Stimulated activated CD8-positive, alpha-beta memory T cell treated with anti-CD3 and anti-CD28 coated beads, Interleukin-15, amount 100 ng/mL, for 24 hours (primary cell): Measurements from ENCODE around the gene CHST3.
"Not testable (repeated sequence)": the region's sequence is repeated elsewhere in the genome, so short reads cannot be mapped to it uniquely, and the experiment has no call there.

Experiments
- DNase-seq: peaks from one replicate; pipeline ENCODE4 v3.0.0-alpha.2; 2020; ENCODE audit warnings: low read depth

CHST3 gene

GRCh38 chr10:72030762-72031543, 66.8 kb downstream of the CHST3 start:
- DNase-seq = no peak

DNA sequence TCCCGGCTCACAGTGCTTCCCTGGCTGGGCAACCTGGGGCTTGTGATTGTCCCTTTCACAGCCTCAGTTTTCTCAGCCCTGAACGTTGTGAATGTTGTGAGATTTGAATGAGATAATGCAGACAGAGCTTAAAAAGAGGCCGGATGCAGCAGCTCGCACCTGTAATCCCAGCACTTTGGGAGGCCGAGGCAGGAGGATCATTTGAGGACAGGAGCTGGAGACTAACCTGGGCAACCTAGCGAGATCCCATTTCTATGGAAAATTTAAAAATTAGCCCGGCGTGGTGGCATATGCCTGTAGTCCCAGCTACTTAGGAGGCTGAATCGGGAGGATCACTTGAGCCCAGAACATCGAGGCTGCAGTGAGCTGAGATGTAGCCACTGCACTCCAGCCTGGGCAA, 67.5 kb downstream of the CHST3 start:
- no peak for DNase-seq

- DNase-seq = not testable (repeated sequence)
Observed at GRCh38 chr10:72032409-72033162, 68.4 kb downstream of the CHST3 start.

- DNase-seq = no peak
Observed at GRCh38 chr10:72034040-72034499, 69.9 kb downstream of the CHST3 start.

GRCh38 chr10:72034761-72035160, 70.6 kb downstream of the CHST3 start:
- no peak for DNase-seq

DNA sequence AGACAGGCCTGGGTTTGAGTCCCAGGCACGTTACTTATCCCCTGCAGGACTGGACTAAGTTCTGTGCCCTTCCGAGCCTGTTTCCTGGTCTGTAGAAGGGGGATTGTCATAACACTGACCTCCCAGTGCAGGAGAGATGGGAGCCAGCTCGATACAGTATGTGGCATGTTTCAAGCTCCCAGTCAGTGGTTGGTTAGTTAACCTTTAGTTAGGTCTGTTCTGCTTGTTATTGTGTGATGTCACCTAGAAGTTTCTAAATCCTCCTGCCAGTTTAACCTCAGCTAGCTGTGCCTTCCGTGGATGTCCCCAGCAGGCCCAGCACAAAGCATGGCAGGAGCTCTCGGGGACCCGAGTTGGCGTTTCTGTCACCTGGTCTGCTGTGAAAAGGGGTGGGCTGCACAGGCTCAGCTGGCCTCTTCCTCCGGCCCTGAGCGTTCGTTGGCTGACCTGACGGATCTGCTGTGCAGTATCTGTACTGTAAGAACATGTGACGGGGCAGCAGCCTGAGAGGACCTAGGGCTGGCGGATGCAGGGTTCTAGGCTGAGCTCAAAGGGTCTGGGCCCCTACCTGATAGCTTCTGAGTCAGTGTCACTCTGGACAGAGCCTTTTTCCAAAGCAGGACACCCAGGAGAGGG, 71.2 kb downstream of the CHST3 start:
- no peak for DNase-seq

DNA sequence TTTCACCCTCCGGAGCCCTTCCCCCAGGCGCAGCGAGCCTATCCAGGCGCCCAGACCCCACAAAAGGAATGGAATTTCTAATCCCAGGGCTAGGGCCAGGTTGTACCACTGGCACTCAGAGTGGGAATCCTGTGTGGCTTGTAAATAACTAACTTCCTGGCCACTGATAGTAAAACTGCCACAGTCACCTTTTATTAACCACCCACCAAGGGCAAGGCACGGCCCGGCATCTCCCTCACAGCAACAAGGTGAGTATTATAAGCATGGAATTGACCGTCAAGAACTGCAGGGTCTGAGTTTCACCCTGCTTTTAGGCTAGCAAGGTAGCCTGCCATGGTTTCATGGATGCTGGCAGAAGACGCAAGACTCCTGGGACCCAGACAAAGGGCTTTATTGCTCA, 73.1 kb downstream of the CHST3 start:
- DNase-seq = no peak

DNA sequence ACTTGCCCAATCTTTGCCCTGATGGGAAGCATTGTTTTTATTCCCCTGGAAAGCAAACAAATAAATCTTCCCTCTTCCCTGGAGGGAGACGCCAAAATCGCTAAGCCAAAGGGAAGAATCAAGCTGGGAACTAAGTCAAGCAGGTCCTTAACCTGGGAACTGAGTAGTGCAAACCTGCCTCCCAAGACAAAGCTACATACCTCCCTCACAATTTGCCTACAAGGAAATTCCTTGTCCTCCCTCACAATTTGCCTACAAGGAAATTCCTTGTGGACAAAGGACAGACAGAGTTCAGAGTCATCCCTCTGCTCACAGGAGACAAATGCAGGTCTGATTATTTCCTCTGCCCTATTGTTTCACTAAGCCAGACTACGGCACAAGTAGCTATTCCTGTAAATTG, 73.6 kb downstream of the CHST3 start:
- no peak for DNase-seq

- no peak for DNase-seq
Observed at GRCh38 chr10:72038458-72039001, 74.3 kb downstream of the CHST3 start.

- DNase-seq = no peak
Observed at GRCh38 chr10:72039377-72039776, 75.2 kb downstream of the CHST3 start.

- DNase-seq = no peak
Observed at GRCh38 chr10:72041491-72041890, 77.3 kb downstream of the CHST3 start.

- no peak for DNase-seq
Observed at GRCh38 chr10:72043016-72043834, 79.0 kb downstream of the CHST3 start.

GRCh38 chr10:72044417-72045041, 80.3 kb downstream of the CHST3 start:
- no peak for DNase-seq

GRCh38 chr10:72045586-72045985, 81.4 kb downstream of the CHST3 start:
- no peak for DNase-seq

GRCh38 chr10:72048450-72049124, 84.4 kb downstream of the CHST3 start:
- peak; percentile 82 for DNase-seq

DNA sequence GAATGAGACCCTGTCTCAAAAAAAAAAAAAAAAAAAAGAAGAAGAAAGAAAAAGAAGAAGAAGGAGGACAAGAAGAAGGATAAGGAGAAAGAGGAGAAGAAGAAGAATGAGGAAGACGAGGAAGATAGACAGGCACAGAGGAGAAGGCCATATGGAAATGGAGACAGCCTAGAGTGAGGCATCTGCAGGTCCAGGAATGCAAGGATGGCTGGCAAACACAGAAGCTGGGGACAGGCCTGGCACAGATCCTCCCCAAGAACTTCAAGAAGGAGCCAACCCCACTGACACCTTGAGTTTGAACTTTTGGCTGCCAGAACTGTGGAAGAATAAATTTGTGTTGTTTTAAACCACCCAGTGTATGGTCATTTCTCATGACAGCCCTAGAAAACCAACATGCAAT, 85.3 kb downstream of the CHST3 start:
- no peak for DNase-seq

- no peak for DNase-seq
Observed at GRCh38 chr10:72049969-72050781, 86.0 kb downstream of the CHST3 start.

GRCh38 chr10:72050873-72051272, 86.7 kb downstream of the CHST3 start:
- no peak for DNase-seq

GRCh38 chr10:72053690-72054089, 89.5 kb downstream of the CHST3 start:
- no peak for DNase-seq

- DNase-seq = no peak
Observed at GRCh38 chr10:72056113-72056512, 91.9 kb downstream of the CHST3 start.
